Mesenchymal stem cell (in vitro differentiated cells and primary cell): ENCODE results near the gene KANK4.
A peak's percentile ranks its signal among the peaks of the same experiment; 100 is the strongest.

Experiments used
- DNase-seq: peaks from one replicate; pipeline ENCODE4 v3.0.0-alpha.2; 2013
- H2AFZ ChIP-seq: one replicate; pipeline ENCODE4 v1.6.1; 2013; ENCODE audit warnings: low read depth, mild to moderate bottlenecking, control low read depth, inconsistent platforms, low read length, moderate library complexity
- H2AK5ac ChIP-seq: 2 replicates; pipeline ENCODE4 v1.6.1; 2013; ENCODE audit warnings: low read length, moderate library complexity, mild to moderate bottlenecking, inconsistent platforms; ENCODE audit not compliant: severe bottlenecking
- H2BK120ac ChIP-seq: one replicate; pipeline ENCODE4 v1.6.1; 2013; ENCODE audit warnings: low read depth, mild to moderate bottlenecking, inconsistent platforms, low read length, moderate library complexity
- H2BK12ac ChIP-seq, 2 experiments: one replicate each; pipeline ENCODE4 v1.6.1; 2013; ENCODE audit warnings: inconsistent platforms in 2 of 2, low read length in 2 of 2, mild to moderate bottlenecking in 2 of 2, moderate library complexity in 2 of 2, control low read depth in 1 of 2
- H2BK15ac ChIP-seq: one replicate; pipeline ENCODE4 v1.6.1; 2013; ENCODE audit warnings: mild to moderate bottlenecking, low read depth, inconsistent platforms; ENCODE audit not compliant: poor library complexity, severe bottlenecking
- H2BK5ac ChIP-seq: 2 replicates; pipeline ENCODE4 v1.6.1; 2013; ENCODE audit warnings: low read depth, mild to moderate bottlenecking, low read length, control low read depth, inconsistent platforms; ENCODE audit not compliant: poor library complexity, severe bottlenecking
- H3K14ac ChIP-seq, 2 experiments: one replicate each; pipeline ENCODE4 v1.6.1; 2013; ENCODE audit warnings: inconsistent platforms in 2 of 2, low read length in 2 of 2, control low read depth in 1 of 2, mild to moderate bottlenecking in 1 of 2, moderate library complexity in 1 of 2
- H3K18ac ChIP-seq, 2 experiments: one replicate each; pipeline ENCODE4 v1.6.1; 2013; ENCODE audit warnings: inconsistent platforms in 2 of 2, low read length in 2 of 2, control low read depth in 1 of 2, low read depth in 1 of 2, mild to moderate bottlenecking in 1 of 2
- H3K23ac ChIP-seq, 2 experiments: one replicate each; pipeline ENCODE4 v1.6.1; 2013; ENCODE audit warnings: inconsistent platforms in 2 of 2, low read length in 2 of 2, mild to moderate bottlenecking in 2 of 2, moderate library complexity in 2 of 2, control low read depth in 1 of 2
- H3K27ac ChIP-seq: 2 replicates; pipeline ENCODE4 v1.5.1; 2013; ENCODE audit warnings: mild to moderate bottlenecking, moderate library complexity, low read length, control low read depth, inconsistent platforms; ENCODE audit not compliant: poor library complexity, severe bottlenecking
- H3K27me3 ChIP-seq, 2 experiments: 2 replicates each; pipeline versions ENCODE4 v1.6.1 to v1.7.0; 2013; ENCODE audit warnings: low read length in 2 of 2, mild to moderate bottlenecking in 2 of 2, moderate library complexity in 2 of 2, control low read depth in 1 of 2, inconsistent platforms in 1 of 2; ENCODE audit not compliant: control insufficient read depth in 1 of 2, insufficient read depth in 1 of 2
- H3K36me3 ChIP-seq, 2 experiments: 2 replicates each; pipeline versions ENCODE4 v1.6.1 to v1.7.0; 2013; ENCODE audit warnings: low read length in 2 of 2, control low read depth in 1 of 2, inconsistent platforms in 1 of 2, low read depth in 1 of 2, mild to moderate bottlenecking in 1 of 2; ENCODE audit not compliant: insufficient read depth in 2 of 2, control insufficient read depth in 1 of 2
- H3K4ac ChIP-seq, 2 experiments: one replicate each; pipeline ENCODE4 v1.6.1; 2013; ENCODE audit warnings: inconsistent platforms in 2 of 2, low read length in 2 of 2, mild to moderate bottlenecking in 2 of 2, moderate library complexity in 2 of 2, control low read depth in 1 of 2, low read depth in 1 of 2
- H3K4me1 ChIP-seq: 2 replicates; pipeline ENCODE4 v1.6.1; 2013; ENCODE audit warnings: low read depth, low read length, control low read depth; ENCODE audit not compliant: control insufficient read depth, insufficient read depth
- H3K4me2 ChIP-seq: 2 replicates; pipeline ENCODE4 v1.6.1; 2013; ENCODE audit warnings: low read length, mild to moderate bottlenecking, inconsistent platforms; ENCODE audit not compliant: poor library complexity, severe bottlenecking
- H3K4me3 ChIP-seq, 2 experiments: 2 replicates each; pipeline versions ENCODE4 v1.5.1 to v1.7.0; 2013; ENCODE audit warnings: low read length in 2 of 2, mild to moderate bottlenecking in 2 of 2, control low read depth in 1 of 2, low read depth in 1 of 2; ENCODE audit not compliant: insufficient read depth in 1 of 2
- H3K79me1 ChIP-seq: replicated peaks from 2 replicates; pipeline ENCODE4 v1.6.1; 2013; ENCODE audit warnings: mild to moderate bottlenecking, control low read depth, low read length, inconsistent platforms; ENCODE audit not compliant: poor library complexity, severe bottlenecking
- H3K9ac ChIP-seq: 2 replicates; pipeline ENCODE4 v1.7.0; 2013; ENCODE audit warnings: mild to moderate bottlenecking, low read length, moderate library complexity
- H3K9me3 ChIP-seq: 2 replicates; pipeline ENCODE4 v1.7.0; 2013; ENCODE audit warnings: mild to moderate bottlenecking, low read length; ENCODE audit not compliant: control insufficient read depth
- H4K8ac ChIP-seq: one replicate; pipeline ENCODE4 v1.6.1; 2013; ENCODE audit warnings: inconsistent platforms, mild to moderate bottlenecking, low read length, moderate library complexity
- H4K91ac ChIP-seq: one replicate; pipeline ENCODE4 v1.6.1; 2013; ENCODE audit warnings: mild to moderate bottlenecking, low read length, inconsistent platforms
- WGBS: methylation state at CpG from one replicate; pipeline ENCODE4 v1.1.7; 2013; ENCODE audit warnings: mixed read lengths; 5-methylcytosine and 5-hydroxymethylcytosine counted together

Gene KANK4

GRCh38 chr1:62280150-62280549 lies 39.1 kb downstream of the KANK4 start:
- no peak overlapping the region for H4K8ac ChIP-seq
- no peak overlapping the region for H3K4ac ChIP-seq
- H3K18ac ChIP-seq: no peak overlapping the region
- H3K36me3 ChIP-seq: no peaks in the 10 kb centered on the region
- H3K4me1 ChIP-seq: no peaks in the 10 kb centered on the region
- H2AK5ac ChIP-seq: no peak overlapping the region
- no peak for DNase-seq
- H4K91ac ChIP-seq: no peak overlapping the region
- WGBS: 90% methylated on average over 4 of the region's 4 CpGs
- no peak overlapping the region for H2AFZ ChIP-seq
- no peak overlapping the region for H3K4me3 ChIP-seq
- H3K27me3 ChIP-seq: peaks cover 44 to 54% of the 10 kb centered on the region in 2 experiments
- peaks cover 19% of the 10 kb centered on the region for H3K9me3 ChIP-seq
- H3K23ac ChIP-seq: no peak overlapping the region
- no peak overlapping the region for H3K14ac ChIP-seq
- H3K4me2 ChIP-seq: no peak overlapping the region
- H2BK12ac ChIP-seq: no peak overlapping the region
- H2BK5ac ChIP-seq: no peak overlapping the region
- H3K9ac ChIP-seq: no peak overlapping the region
- H2BK120ac ChIP-seq: no peak overlapping the region
- no peak overlapping the region for H3K27ac ChIP-seq
- H2BK15ac ChIP-seq: no peak overlapping the region
- no peaks in the 10 kb centered on the region for H3K79me1 ChIP-seq

GRCh38 chr1:62276791-62277190 lies 42.4 kb downstream of the KANK4 start:
- H3K4me1 ChIP-seq: no peaks in the 10 kb centered on the region
- H2BK12ac ChIP-seq: no peak overlapping the region
- no peak overlapping the region for H3K18ac ChIP-seq
- H3K4ac ChIP-seq: no peak overlapping the region
- peaks cover 19% of the 10 kb centered on the region for H3K9me3 ChIP-seq
- no peak overlapping the region for H4K91ac ChIP-seq
- no peak overlapping the region for H2BK120ac ChIP-seq
- H3K4me3 ChIP-seq: no peak overlapping the region
- peaks cover 24 to 32% of the 10 kb centered on the region in 2 experiments for H3K27me3 ChIP-seq
- no peak overlapping the region for H3K9ac ChIP-seq
- no peaks in the 10 kb centered on the region for H3K79me1 ChIP-seq
- H3K36me3 ChIP-seq: no peaks in the 10 kb centered on the region
- no peak overlapping the region for H3K14ac ChIP-seq
- no peak overlapping the region for H2AFZ ChIP-seq
- H3K27ac ChIP-seq: no peak overlapping the region
- H4K8ac ChIP-seq: no peak overlapping the region
- H3K4me2 ChIP-seq: no peak overlapping the region
- H2BK5ac ChIP-seq: no peak overlapping the region
- no peak overlapping the region for H2BK15ac ChIP-seq
- DNase-seq: no peak
- no peak overlapping the region for H3K23ac ChIP-seq
- H2AK5ac ChIP-seq: no peak overlapping the region

- H3K4me1 ChIP-seq: no peaks in the 10 kb centered on the region
- H2AFZ ChIP-seq: no peak overlapping the region
- no peak overlapping the region for H2BK15ac ChIP-seq
- no peak overlapping the region for H3K27ac ChIP-seq
- 81% methylated on average over 14 of the region's 14 CpGs for WGBS
- no peaks in the 10 kb centered on the region for H3K36me3 ChIP-seq
- no peak overlapping the region for H3K18ac ChIP-seq
- no peak overlapping the region for H3K23ac ChIP-seq
- no peak overlapping the region for H3K9ac ChIP-seq
- no peak overlapping the region for H3K4ac ChIP-seq
- H2AK5ac ChIP-seq: no peak overlapping the region
- H3K27me3 ChIP-seq: peaks cover 13 to 17% of the 10 kb centered on the region in 2 experiments
- DNase-seq: no peak
- no peak overlapping the region for H3K4me2 ChIP-seq
- no peak overlapping the region for H4K91ac ChIP-seq
- no peak overlapping the region for H3K14ac ChIP-seq
- no peak overlapping the region for H2BK12ac ChIP-seq
- H3K4me3 ChIP-seq: no peak overlapping the region
- H3K9me3 ChIP-seq: peaks cover 9% of the 10 kb centered on the region
- H2BK120ac ChIP-seq: no peak overlapping the region
- H4K8ac ChIP-seq: no peak overlapping the region
- no peaks in the 10 kb centered on the region for H3K79me1 ChIP-seq
- H2BK5ac ChIP-seq: no peak overlapping the region
Measured at GRCh38 chr1:62274496-62275485, 44.4 kb downstream of the KANK4 start.

- Histone ChIP-seq H3K4me3 (no peak overlapping the region), H3K36me3 (no peaks in the 10 kb centered on the region), H3K27me3 (peaks cover 9 to 11% of the 10 kb centered on the region in 2 experiments), H4K91ac (no peak overlapping the region), H3K9ac (no peak overlapping the region), H3K9me3 (peaks cover 9% of the 10 kb centered on the region), H3K4me2 (no peak overlapping the region), H3K14ac (no peak overlapping the region), H3K79me1 (no peaks in the 10 kb centered on the region), H3K4ac (no peak overlapping the region), H2BK120ac (no peak overlapping the region), H2BK15ac (no peak overlapping the region), H3K23ac (no peak overlapping the region), H3K18ac (no peak overlapping the region), H3K4me1 (no peaks in the 10 kb centered on the region), H3K27ac (no peak overlapping the region), H2AFZ (no peak overlapping the region), H2BK12ac (peak overlapping the region in 1 of 2 experiments; percentile 15), H4K8ac (no peak overlapping the region), H2BK5ac (no peak overlapping the region), H2AK5ac (no peak overlapping the region)
- DNase-seq: no peak
- 100% methylated on average over 2 of the region's 7 CpGs for WGBS
Measured at GRCh38 chr1:62273953-62274352, 45.3 kb downstream of the KANK4 start.
